Measurements from ENCODE around the gene C6orf132.
A peak's percentile ranks its signal among the peaks of the same experiment; 100 is the strongest.
"Not testable (repeated sequence)": the region's sequence is repeated elsewhere in the genome, so short reads cannot be mapped to it uniquely, and the experiment has no call there.

The C6orf132 gene

GRCh38 chr6:42142118-42142835 lies at the start of gene C6orf132:
C6orf132 (minus strand) TSS chr6:42142620; CDS start chr6:42142444, 176 bp downstream.
- DNase-seq: no peak

- no peak for DNase-seq
These were observed 48.2 kb upstream of the C6orf132 start for GRCh38 chr6:42190554-42191183.

- no peak for DNase-seq
These were observed 46.0 kb upstream of the C6orf132 start for GRCh38 chr6:42188406-42188805.

GRCh38 chr6:42185597-42185996 lies 43.2 kb upstream of the C6orf132 start:
- no peak for DNase-seq

- no peak for DNase-seq
These were observed 42.1 kb upstream of the C6orf132 start for GRCh38 chr6:42184475-42184874.

DNA sequence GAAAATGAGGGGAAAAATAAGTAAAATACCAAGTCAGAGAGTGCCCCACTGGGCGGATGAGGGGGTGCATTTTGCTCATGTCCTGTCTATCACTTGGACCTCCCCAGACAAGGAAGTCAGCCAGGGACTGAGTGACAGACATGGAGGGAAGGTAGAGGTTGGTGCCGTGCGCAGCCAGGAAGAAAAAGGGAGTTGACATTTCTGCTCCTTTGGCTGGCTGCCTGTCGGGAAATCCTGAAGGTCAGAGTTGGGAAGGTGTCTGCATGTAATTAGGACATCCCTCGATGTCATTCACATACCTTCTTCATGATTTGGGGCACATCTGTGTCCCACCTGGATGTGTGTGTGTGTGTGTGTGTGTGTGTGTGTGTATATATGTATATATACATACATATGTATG lies 39.7 kb upstream of the C6orf132 start:
- DNase-seq: no peak

DNA sequence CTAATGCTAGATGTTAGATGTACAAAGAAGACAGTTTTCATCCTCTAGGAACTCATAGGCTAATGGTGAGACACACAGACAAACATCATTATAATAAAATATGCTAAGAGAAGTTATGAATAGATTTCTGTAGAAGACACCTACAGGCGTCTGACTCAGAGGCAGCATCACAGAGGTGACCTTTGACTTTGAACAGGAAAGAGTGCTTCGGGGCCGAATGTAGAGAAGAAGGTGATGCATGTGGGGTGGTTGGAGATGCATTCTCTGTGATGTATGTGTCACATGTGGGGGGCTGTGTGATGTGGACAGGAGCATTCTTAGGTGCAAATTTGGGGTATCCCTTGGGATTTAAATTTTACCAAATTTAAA lies 37.5 kb upstream of the C6orf132 start:
- DNase-seq: peak; percentile 66

GRCh38 chr6:42179261-42179944 lies 37.0 kb upstream of the C6orf132 start:
- no peak for DNase-seq

DNA sequence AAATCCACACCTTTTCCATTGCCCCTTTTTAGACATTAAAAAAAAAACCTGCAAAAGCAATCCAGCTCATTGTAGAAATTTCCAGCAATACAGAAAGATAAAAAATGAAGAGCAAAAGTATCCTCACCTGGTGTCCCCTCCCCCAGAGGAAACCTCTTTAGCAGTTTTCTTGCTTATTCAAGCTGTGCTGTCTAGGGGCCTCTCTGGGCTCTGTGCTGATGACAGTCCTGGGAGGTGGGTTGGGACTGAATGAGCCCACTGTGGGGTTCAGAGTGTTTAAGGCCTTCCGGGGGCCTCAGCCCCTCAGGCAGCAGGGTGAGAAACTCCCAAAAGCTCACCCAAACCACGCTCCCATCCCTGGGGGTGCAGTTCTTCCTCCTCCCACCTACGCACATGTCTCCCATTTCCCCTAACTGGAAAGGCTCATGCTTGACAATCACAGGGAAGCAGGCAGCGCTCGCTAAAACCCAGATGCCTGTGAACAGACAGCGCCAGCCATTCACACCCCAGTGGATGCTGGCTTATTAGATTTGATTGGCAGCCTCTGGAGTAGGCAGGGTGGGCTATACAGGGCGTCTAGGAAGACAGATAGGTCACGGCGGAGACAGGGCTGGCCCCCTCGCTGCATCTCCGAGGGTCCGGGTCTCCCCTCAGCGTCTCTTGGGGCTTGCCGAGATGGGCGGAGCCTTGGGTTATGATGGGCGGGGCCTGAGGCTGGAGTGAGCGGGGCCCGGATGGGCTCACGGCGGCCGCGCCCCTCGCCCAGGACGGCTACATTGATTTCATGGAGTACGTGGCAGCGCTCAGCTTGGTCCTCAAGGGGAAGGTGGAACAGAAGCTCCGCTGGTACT lies 35.3 kb upstream of the C6orf132 start:
- DNase-seq: no peak

- DNase-seq: no peak
These were observed 34.6 kb upstream of the C6orf132 start for GRCh38 chr6:42176981-42177380.

GRCh38 chr6:42175860-42176259 lies 33.4 kb upstream of the C6orf132 start:
- no peak for DNase-seq

DNA sequence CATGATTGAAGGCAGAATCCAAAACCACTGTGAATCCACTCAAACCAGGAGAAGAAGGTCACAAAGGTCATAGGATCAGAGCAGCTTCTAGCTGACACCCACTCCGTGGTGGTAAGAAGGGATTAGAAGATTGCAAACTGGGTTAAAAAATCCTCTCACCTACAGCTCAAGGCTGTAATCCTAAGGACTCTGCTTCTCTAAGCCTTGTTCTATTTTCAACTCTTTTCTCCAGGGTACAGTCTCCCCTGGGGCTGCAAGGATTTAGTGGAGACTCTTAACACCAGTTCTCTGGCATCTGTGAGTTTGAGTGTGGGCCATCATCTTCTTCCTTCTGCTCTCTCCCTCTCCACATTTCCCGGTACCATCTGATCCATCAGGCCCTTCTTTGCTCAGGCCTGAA lies 30.7 kb upstream of the C6orf132 start, which contains the start of gene GUCA1A:
GUCA1A (plus strand) TSS at position 264 of the 400 bp plus-strand sequence. CDS start 250 bp downstream, outside the sequence.
- DNase-seq: no peak

DNA sequence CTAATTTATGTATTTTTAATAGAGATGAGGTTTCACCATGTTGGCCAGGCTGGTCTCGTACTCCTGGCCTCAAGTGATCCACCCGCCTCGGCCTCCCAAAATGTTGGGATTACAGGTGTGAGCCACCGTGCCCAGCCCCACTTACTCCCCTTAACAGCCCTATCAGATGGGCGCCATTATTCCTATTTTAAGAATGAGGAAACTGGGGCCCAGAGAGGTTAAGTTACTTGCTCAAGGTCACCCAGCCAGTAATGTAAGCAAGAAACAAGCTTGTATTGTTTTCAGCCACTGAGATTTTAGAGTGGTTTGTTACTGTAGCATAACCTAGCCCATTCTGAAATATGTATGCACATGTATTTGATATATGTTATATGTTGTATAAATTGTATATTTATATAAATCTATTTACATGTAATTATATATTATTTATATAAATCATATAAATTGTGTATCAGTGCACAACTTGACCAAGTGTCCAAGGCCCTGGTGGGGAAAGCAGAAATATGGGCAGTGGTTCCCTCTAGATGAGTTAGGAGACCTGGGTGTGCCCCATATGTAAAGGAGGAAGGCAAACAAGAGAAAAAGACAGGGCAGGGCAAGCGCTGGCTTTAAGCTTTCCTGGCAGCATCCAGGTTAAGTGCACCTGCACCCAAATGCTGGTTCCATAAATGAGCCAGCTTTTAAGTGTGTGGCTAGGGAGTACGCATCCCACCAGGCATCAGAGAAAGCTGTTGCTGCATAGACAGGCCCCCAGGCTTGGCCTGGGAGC lies 29.6 kb upstream of the C6orf132 start:
- DNase-seq: no peak

- DNase-seq: not testable (repeated sequence)
These were observed 27.4 kb upstream of the C6orf132 start for GRCh38 chr6:42169780-42170179.

DNA sequence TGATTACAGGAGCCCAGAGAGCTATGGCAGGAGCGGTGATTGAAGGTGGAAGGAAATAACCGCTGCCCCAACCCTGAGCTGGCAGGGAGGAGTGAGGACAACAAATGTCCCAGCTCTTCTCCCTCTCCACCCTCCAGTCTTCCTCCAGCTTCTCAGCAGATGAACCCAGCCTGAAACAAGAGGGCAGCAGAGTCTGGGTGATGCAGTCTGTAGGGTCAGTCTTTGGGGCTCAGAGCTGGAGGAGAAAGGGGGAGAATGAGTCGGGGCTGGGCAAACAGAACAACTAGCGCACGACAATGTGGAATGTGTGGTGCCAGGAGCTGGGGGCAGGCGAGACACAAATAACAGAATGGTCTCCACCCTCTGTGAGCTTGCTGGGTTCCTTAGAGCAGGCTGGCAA lies 26.2 kb upstream of the C6orf132 start:
- no peak for DNase-seq

DNA sequence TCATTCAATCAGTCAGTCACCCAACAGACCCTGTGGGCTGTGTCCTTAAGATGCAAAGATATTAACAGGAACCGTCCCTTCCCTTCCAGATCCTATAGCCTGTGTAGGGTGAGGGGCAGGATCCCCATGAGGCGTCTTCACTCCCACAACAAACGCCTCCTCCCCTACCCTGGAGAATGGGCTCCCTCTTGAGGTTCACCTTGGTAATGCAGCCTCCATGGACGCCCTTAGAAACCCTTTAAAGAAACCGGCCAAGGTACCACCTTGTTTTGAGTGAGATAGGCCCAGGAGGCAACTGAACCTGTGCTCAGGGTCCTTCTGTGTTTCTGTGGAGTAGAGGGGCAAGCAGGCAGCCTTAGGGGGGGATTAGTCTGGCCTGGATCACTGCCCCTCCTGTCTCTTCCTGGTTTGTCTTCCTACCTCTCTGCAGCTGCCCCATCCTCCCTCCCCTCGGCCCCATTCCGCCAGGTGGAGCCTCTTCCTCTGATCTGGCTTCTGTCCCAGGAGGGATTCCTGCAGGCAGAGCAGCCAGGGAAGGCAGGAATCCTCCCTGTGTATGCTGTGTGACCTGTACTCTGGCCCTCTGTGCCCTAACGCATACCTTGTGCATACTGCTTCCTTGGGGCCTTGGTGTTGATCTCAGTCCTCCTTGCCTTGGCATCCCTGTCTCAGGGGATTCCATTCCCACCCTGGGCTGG lies 24.2 kb upstream of the C6orf132 start:
- DNase-seq: peak; percentile 75

DNA sequence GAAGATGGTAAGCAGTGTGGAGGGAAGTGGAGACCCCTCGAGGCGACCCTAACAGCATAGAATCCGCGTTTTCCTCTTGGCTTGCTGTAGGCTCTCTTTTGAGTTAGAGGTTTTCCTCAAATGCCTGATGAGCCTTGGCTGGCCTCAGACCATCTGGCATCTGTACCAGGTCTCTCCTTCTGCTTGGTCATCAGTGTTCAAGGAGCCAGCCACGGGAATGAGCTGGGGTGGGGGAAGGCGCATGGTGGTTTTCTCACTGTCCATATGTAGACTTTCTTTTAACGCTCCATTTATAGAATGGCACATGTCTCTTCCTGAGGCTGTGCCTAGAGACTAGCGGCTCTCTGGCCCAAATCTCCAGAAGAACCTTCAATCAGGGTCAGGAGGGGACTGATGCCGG lies 22.6 kb upstream of the C6orf132 start:
- no peak for DNase-seq

DNA sequence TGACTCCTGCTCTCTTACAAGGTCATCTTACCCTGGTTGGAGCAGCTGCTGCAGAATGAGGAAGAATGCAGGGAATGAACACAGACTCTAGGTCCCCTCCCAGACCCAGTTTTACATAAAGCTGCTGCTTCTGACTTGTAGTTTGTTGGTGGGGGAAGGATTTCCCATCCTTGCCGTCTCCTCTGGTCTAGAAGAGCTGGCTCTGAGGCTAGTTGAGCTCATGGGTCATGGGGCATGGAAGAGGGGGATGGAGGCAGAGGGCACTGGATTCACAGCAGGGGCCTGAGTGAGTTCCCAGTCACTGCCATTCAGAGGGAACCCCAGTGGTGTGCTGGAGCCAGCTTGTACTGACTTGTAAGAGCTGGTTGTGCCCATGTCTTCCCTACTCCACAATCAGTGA lies 21.6 kb upstream of the C6orf132 start:
- DNase-seq: no peak

DNA sequence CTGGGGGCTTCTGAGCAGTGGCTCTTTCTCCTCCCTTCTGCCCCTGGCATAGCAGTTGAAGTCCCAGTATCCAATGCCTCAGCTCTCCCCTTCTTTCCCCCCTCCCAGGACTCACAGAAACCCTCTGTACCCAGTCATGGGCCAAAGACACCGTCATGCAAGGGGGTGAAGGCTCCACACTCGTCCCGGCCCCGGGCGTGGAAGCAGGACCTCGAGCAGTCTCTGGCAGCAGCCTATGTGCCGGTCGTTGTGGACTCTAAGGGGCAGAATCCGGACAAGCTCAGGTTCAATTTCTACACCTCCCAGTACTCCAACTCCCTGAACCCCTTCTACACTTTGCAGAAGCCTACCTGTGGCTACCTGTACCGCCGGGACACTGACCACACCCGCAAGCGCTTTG lies 20.4 kb upstream of the C6orf132 start:
- DNase-seq: no peak

GRCh38 chr6:42162384-42162783 lies 20.0 kb upstream of the C6orf132 start:
- no peak for DNase-seq

DNA sequence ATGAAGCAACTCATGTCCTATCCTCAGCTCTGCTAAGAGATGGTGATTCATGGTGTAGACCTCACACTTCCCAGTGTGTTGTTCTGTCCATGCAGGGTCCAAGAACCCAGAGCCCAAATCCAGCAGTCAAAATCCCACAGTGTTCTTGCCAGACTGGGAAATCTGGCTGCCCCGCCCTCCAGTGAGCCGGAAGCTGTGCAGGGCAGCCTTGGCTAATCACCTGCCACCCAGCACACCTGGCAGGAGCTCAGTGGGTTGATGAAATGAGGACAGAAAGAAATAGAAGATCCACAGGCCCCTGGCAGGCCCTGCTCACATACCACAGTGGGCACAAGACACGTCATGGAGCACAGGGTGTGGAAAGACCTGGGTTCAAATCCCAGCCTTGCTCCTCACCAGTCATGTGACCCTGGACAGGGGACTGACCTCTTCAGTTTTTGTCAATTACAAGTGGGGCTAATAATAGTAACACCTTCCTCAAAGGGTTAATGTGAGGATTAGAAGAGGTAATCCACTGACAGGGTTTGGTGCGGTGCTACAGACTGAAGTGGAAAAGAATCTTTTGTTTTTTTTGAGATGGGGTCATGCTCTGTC lies 17.1 kb upstream of the C6orf132 start:
- DNase-seq: no peak

All from stimulated activated CD4-positive, alpha-beta T cell treated with anti-CD3 and anti-CD28 coated beads, Interleukin-1b, Interleukin-23, amount 100 ng/mL, for 48 hours (primary cell).